WTC11 (cell line): ENCODE results near the gene LRRC30. TPM values are rescaled to one million over a fixed set of nuclear protein-coding genes. Genes with fewer than 3 reads are reported as not detected.

Experiments used
- ATAC-seq: fragments of 200-7000 bp; cut with Tn5 transposase; 2 replicates; pipeline ENCODE4 v1.10.0; 2021; ENCODE audit warnings: mild to moderate bottlenecking, moderate library complexity
- CTCF ChIA-PET: fragments of 300-600 bp; sonication (Branson Sonifier 250); formaldehyde crosslinking; loops from one replicate; lab custom pipeline; 2021; ENCODE audit warnings: antibody characterized with exemption; lab: Charles Lee
- POLR2A ChIA-PET: fragments of 350-600 bp; sonication (Branson Sonifier 250); formaldehyde crosslinking; loops from one replicate; lab custom pipeline; 2021; ENCODE audit warnings: antibody characterized with exemption; lab: Charles Lee
- DNase-seq: peaks from one replicate; pipeline ENCODE4 v3.0.0; 2021; ENCODE audit warnings: low spot score
- H3K27ac Mint-ChIP-seq: 2 replicates; pipeline ENCODE4 v1.8.0; 2021; ENCODE audit warnings: mixed read lengths
- H3K27me3 Mint-ChIP-seq: 2 replicates; pipeline ENCODE4 v1.8.0; 2021; ENCODE audit warnings: low read depth, mild to moderate bottlenecking, moderate library complexity, mixed read lengths
- H3K36me3 Mint-ChIP-seq: 2 replicates; pipeline ENCODE4 v1.8.0; 2021; ENCODE audit warnings: mixed read lengths
- H3K4me1 Mint-ChIP-seq: 2 replicates; pipeline ENCODE4 v1.8.0; 2022; ENCODE audit warnings: mixed read lengths
- H3K4me3 Mint-ChIP-seq: 2 replicates; pipeline ENCODE4 v1.8.0; 2021; ENCODE audit warnings: mild to moderate bottlenecking, moderate library complexity, mixed read lengths
- H3K9me3 Mint-ChIP-seq: 2 replicates; pipeline ENCODE4 v1.8.0; 2021; ENCODE audit warnings: mixed read lengths
- AFF4 ChIP-seq: sonication (generic); formaldehyde crosslinking; IDR thresholded peaks from 2 replicates; pipeline ENCODE4 v1.8.1; 2023; ENCODE audit warnings: mild to moderate bottlenecking, missing genetic modification reagents, borderline replicate concordance
- ATF1 ChIP-seq: sonication (generic); formaldehyde crosslinking; IDR thresholded peaks from 2 replicates; pipeline ENCODE4 v1.8.1; 2023; ENCODE audit warnings: mild to moderate bottlenecking, moderate library complexity, missing genetic modification reagents
- CREB1 ChIP-seq: sonication (generic); formaldehyde crosslinking; IDR thresholded peaks from 2 replicates; pipeline ENCODE4 v1.8.0; 2023; ENCODE audit warnings: mild to moderate bottlenecking, missing genetic modification reagents
- FOXP1 ChIP-seq: sonication (generic); formaldehyde crosslinking; IDR thresholded peaks from 2 replicates; pipeline ENCODE4 v1.8.0; 2022; ENCODE audit warnings: missing genetic modification reagents, mild to moderate bottlenecking, moderate library complexity, borderline replicate concordance
- HMGXB4 ChIP-seq: sonication (generic); formaldehyde crosslinking; IDR thresholded peaks from 2 replicates; pipeline ENCODE4 v1.8.1; 2023; ENCODE audit warnings: mild to moderate bottlenecking, moderate library complexity, missing genetic modification reagents
- JAZF1 ChIP-seq: fragments of 250-450 bp; sonication (Bioruptor Pico); IDR thresholded peaks from 2 replicates; pipeline ENCODE4 v1.9.0; 2021; ENCODE audit warnings: moderate library complexity, mild to moderate bottlenecking, inconsistent platforms
- KAT7 ChIP-seq: sonication (generic); formaldehyde crosslinking; IDR thresholded peaks from 2 replicates; pipeline ENCODE4 v1.8.1; 2023; ENCODE audit warnings: missing genetic modification reagents, mild to moderate bottlenecking, borderline replicate concordance
- PREB ChIP-seq: sonication (generic); formaldehyde crosslinking; IDR thresholded peaks from 2 replicates; pipeline ENCODE4 v1.8.1; 2022; ENCODE audit warnings: mild to moderate bottlenecking, missing genetic modification reagents, moderate library complexity, borderline replicate concordance
- TEAD4 ChIP-seq: sonication (generic); formaldehyde crosslinking; IDR thresholded peaks from 2 replicates; pipeline ENCODE4 v1.8.0; 2022; ENCODE audit warnings: mild to moderate bottlenecking, missing genetic modification reagents
- ZBTB21 ChIP-seq: sonication (generic); formaldehyde crosslinking; IDR thresholded peaks from 2 replicates; pipeline ENCODE4 v1.8.1; 2023; ENCODE audit warnings: mild to moderate bottlenecking, missing genetic modification reagents, borderline replicate concordance
- ZNF121 ChIP-seq: sonication (generic); formaldehyde crosslinking; IDR thresholded peaks from 2 replicates; pipeline ENCODE4 v1.8.0; 2023; ENCODE audit warnings: missing genetic modification reagents
- ZNF281 ChIP-seq: sonication (generic); formaldehyde crosslinking; IDR thresholded peaks from 2 replicates; pipeline ENCODE4 v1.8.0; 2023; ENCODE audit warnings: mild to moderate bottlenecking, missing genetic modification reagents
- ZNF425 ChIP-seq: fragments of 250-450 bp; sonication (Bioruptor Pico); conservative IDR thresholded peaks from 2 replicates; pipeline ENCODE4 v1.9.0; 2021; ENCODE audit warnings: mild to moderate bottlenecking
- total RNA-seq: library from RNA; stranded (reverse); gene quantifications from 3 replicates; pipeline ENCODE4 v1.2.3, GENCODE V29; 2021

The LRRC30 gene
- total RNA-seq, 1 experiment from 2014 or later = not detected

- TF ChIP-seq ZNF281 (CRISPR knock-in tag) = no peak
- no peak for TF ChIP-seq ATF1 (CRISPR knock-in tag)
- no peak for TF ChIP-seq ZNF121 (CRISPR knock-in tag)
- TF ChIP-seq ZNF425 (CRISPR knock-in tag) = no peak
- no peak for TF ChIP-seq AFF4 (CRISPR knock-in tag)
- no peak for TF ChIP-seq KAT7
- no peak for TF ChIP-seq FOXP1 (CRISPR knock-in tag)
- TF ChIP-seq JAZF1 (CRISPR knock-in tag) = no peak
- no peak for TF ChIP-seq ZBTB21 (CRISPR knock-in tag)
- TF ChIP-seq, all 79 proteins: peak for 0
Observed at GRCh38 chr18:7256618-7257425, 25.9 kb downstream of the LRRC30 start (continued).

- H3K27ac Mint-ChIP-seq = no peak overlapping the region; the same call in 1 of the 2 replicates
- 0 out of 2 replicates have a peak, but pooled peaks cover 2% of the 10 kb centered on the region for H3K4me1 Mint-ChIP-seq
- H3K36me3 Mint-ChIP-seq = no peaks in the 10 kb centered on the region
- POLR2A ChIA-PET = interaction anchor here (0.7 kb wide), 1 partner anchor 12 kb away, joined by 7 read pairs; no protein-coding TSS in a partner anchor
- no peaks in the 10 kb centered on the region for H3K9me3 Mint-ChIP-seq
- CTCF ChIA-PET = interaction anchor here (0.7 kb wide), 1 partner anchor 114 kb away, joined by 5 read pairs; no protein-coding TSS in a partner anchor
- TF ChIP-seq HMGXB4 (CRISPR knock-in tag) (no peak), CREB1 (CRISPR knock-in tag) (no peak), PREB (CRISPR knock-in tag) (no peak), TEAD4 (CRISPR knock-in tag) (no peak)
- H3K4me3 Mint-ChIP-seq = no peak overlapping the region
- ATAC-seq (no peak), DNase-seq (no peak)
- no peaks in the 10 kb centered on the region for H3K27me3 Mint-ChIP-seq
Observed at GRCh38 chr18:7257426-7257740, 26.5 kb downstream of the LRRC30 start.
